22Rv1 (cell line): ENCODE measurements around the gene CNTN4.

Source experiments
- H3K27ac ChIP-seq: fragments of 450-650 bp; 2 replicates; pipeline ENCODE4 v1.5.1; 2017
- ZFX ChIP-seq: fragments of 450-650 bp; IDR thresholded peaks from 2 replicates; pipeline ENCODE4 v1.6.1; 2017; ENCODE audit warnings: antibody characterized with exemption, borderline replicate concordance
- TF ChIP-seq, protein P1 (sequence below): fragments of 450-650 bp; IDR thresholded peaks from 2 replicates; pipeline ENCODE4 v1.5.1; 2017; ENCODE audit warnings: mild to moderate bottlenecking

Gene CNTN4

DNA sequence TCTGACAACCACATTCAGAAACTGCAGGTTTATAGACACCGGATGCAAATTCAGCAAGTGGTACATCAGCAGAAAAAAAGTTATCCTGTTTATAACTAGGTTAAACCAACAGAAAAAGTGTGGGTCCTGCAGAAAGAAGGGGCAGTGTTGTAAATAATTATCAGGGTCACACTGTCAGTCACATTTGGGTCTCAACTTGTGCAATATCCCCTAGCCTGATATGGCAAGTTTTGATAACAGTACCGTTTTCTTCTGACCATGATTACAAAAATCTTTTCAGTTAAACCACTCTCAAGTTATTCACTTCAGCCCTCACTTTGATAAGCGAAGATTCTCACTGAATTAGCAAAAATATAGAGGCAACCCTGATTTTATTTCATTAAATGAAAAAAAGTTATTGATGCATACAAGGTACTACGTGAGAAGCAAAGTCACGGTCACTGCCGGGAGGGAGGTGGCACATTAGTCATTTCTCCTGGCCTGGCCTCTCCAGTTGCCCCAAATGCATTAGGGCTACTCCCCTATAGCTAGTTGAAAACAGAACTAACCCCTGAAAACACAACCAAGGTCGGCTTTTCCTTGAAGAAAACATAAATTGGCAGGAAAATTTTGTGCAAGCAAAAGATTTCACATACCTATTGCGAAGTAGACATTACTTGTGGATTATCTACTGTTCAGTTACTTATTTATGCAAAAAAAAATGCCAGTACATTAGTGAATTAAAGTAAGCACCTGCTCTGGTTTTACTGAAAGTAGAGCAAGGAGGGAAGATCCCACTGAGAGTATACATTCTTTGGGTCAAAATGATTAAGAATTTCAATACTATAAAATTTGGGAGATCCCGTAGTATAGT is 982.9 kb downstream of the CNTN4 start:
- H3K27ac ChIP-seq: no peak overlapping the region
- no peak for TF ChIP-seq ZFX
- TF ChIP-seq, protein P1, sequence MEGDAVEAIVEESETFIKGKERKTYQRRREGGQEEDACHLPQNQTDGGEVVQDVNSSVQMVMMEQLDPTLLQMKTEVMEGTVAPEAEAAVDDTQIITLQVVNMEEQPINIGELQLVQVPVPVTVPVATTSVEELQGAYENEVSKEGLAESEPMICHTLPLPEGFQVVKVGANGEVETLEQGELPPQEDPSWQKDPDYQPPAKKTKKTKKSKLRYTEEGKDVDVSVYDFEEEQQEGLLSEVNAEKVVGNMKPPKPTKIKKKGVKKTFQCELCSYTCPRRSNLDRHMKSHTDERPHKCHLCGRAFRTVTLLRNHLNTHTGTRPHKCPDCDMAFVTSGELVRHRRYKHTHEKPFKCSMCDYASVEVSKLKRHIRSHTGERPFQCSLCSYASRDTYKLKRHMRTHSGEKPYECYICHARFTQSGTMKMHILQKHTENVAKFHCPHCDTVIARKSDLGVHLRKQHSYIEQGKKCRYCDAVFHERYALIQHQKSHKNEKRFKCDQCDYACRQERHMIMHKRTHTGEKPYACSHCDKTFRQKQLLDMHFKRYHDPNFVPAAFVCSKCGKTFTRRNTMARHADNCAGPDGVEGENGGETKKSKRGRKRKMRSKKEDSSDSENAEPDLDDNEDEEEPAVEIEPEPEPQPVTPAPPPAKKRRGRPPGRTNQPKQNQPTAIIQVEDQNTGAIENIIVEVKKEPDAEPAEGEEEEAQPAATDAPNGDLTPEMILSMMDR: no peak

DNA sequence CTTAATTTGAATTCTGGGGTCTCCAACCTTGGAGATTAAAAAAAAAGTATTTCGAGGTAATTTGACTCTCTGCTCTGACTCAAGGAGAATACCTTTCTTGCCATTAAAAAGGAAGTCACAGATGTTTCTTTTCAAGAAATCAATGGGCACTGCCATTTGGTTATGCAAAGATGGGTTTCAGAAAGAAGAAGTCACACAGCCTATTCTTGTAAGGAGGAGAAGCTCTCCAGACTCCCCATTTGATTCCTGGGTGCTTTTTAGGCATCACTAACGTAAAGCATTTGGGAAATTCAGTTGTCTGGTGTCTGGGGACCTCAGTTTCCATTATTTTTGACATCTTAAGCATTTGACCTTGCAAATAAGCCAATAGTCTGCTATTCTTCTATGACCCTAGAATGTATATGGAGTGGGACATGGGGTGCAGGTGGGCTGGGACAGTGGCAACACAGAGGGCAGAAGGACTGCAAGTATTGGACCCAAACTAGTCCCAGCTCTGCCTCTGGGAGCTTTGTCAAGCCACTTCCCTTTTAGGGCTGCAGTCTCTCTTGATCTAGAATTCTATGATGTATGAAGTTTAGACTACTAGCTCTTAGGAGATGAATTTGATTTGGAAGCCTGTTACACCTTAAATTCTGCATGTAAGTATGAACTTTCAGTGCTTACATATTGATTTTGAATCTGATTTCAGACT is 983.7 kb downstream of the CNTN4 start:
- H3K27ac ChIP-seq: no peak overlapping the region
- no peak for TF ChIP-seq ZFX
- TF ChIP-seq, protein P1: no peak

DNA sequence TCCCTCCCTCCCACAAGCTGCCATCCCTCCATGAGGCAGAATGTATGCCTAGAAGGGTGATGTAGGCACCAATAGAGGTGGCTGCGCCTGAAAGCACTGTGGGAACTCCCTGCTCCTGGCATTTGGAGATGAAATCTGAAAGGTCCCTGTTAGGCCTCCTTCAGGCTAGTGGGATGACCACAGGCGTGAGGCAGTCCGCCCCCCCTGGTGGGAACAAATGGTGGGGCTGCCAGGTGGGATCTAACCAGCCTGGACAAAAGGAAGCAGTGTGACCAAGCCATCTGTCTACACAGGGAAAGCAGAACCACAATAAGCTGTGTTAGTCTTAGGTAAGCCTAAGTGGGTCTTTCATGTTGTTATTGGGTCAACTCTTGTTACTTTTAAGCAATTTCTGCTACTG is 986.2 kb downstream of the CNTN4 start:
- TF ChIP-seq, protein P1: no peak
- no peak for TF ChIP-seq ZFX
- H3K27ac ChIP-seq: no peak overlapping the region

DNA sequence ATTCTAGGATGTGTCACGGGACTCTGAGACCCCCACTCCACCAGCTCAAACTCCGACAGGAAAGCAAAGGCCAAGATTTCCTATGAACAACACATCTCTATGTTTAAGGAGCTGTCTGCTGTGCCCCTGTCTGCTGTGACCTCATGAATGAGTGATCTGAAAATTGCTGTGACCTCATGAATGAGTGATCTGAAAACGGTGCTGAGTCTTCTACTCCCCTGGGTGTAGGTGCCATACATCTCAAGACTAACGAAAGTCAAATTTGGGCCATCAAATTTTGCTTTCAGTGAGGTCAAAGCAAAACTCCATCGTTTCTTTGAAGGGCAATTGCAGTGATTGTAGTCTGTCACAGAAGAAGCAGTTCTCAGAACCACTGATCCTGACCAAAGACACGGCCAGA is 987.1 kb downstream of the CNTN4 start:
- no peak for TF ChIP-seq ZFX
- TF ChIP-seq, protein P1: no peak
- no peak overlapping the region for H3K27ac ChIP-seq

GRCh38 chr3:3086239-3086638 is 987.6 kb downstream of the CNTN4 start:
- H3K27ac ChIP-seq: no peak overlapping the region
- TF ChIP-seq, protein P1: no peak
- no peak for TF ChIP-seq ZFX

DNA sequence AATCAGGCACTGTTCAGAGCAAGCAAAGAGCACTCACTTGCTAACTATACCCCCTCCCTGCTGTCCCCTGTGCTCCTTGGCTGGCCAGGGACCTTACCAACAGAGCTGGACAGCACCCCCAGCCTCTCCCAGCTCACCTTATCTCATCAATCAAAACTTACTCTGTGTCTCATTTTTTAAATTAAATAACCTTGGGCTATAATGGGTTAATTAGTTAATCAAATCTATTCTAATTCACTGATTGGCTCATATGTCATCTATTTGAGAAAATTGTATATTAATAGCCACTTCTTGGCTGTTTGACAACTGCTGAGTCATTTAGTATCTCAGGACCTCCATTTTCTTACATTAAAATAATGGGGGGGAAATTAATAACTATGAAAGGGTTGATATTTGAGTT is 988.6 kb downstream of the CNTN4 start:
- TF ChIP-seq ZFX: no peak
- H3K27ac ChIP-seq: no peak overlapping the region

GRCh38 chr3:3087716-3088465 is 989.2 kb downstream of the CNTN4 start:
- no peak overlapping the region for H3K27ac ChIP-seq
- TF ChIP-seq, protein P1: no peak
- TF ChIP-seq ZFX: no peak
